SIG-M5 treated with dmso at 0.1 percent for 504 hours (cell line): ENCODE results near the gene ASS1.

Source experiments
- DNase-seq: peaks from one replicate; lab custom pipeline; 2025; ENCODE audit not compliant: unreplicated experiment; lab: John Stamatoyannopoulos, UW

The ASS1 gene

DNA sequence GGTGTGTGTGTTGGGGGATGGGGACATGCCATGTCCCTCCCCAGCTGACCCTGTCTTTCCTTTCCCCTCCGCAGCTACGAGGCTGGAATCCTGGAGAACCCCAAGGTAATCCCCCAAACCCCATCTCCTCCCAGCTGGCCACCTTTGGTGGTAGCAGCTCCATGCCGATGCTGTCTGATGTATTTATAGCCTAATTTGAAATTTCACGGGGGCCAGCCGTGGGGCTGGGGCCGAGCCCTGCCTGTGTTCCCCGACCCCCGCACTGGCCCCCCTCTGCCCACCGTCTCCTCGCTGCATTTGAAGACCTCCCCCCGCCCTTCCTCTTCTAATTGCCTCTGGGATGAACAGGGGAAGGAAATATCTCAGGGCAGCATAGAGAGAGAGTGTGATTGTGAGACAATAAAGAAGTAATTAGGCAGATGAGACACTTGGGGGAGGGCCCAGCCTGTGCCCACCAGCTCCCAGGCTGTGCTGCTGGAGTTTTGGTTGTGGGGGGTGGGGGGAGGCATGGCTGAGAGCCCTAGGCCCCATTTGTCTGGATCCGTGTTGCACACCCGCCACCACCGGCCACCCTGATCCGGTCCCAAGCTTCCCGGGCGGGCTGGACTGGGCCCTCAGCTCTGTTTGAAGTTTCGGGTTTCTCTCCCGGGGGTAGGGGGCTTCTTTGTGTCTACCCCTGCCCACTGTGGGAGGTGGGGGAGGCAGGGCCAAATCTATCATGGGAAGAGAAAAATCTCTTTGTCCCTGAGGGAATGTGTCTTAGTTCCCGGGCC lies 26.8 kb downstream of the ASS1 start:
- no peak for DNase-seq

DNA sequence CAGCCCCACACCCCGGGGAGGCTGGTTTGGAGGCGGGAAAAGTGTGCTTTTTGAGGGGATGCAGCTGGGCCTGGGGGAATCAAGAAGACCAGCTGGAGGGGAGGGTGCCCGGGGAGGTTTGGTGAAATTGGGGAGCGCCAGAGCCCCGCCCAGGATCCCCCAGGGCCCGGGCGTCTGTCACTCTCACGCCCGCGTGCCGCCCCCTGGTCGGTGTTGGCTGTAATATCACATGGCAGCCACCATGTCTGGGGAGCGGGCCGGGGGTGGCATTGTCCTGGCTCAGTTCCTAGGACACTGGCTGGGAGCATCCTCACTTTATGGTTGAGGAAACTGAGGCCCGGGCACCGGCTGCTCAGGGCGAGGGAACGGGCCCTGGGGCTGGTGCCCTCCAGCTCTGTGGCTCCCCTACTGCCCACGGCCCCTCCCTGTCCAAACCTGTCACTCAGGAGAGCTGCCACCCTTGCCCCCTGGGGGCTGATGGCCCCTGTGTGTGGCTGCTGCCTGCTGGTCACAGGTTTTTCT lies 27.5 kb downstream of the ASS1 start:
- no peak for DNase-seq

DNA sequence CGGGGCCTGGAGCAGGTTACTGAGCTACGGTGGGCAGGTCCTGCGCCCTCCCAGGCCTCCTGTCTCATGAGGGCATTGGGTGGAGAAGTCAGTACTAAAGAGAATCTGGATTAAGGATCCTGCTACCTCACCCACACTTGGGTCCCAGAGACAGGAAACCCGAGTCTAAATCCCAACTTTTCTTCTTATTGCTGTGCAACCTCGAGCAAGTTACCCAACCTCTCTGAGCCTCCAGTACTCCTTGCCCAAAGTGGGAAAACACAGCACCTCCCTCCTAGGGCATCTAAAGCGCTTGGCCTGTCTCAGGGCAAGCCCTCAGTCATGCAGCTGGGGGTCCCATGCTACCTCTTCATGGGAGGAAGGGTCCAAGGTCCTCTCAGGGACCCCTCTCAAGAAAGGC lies 28.2 kb downstream of the ASS1 start:
- DNase-seq = no peak

DNA sequence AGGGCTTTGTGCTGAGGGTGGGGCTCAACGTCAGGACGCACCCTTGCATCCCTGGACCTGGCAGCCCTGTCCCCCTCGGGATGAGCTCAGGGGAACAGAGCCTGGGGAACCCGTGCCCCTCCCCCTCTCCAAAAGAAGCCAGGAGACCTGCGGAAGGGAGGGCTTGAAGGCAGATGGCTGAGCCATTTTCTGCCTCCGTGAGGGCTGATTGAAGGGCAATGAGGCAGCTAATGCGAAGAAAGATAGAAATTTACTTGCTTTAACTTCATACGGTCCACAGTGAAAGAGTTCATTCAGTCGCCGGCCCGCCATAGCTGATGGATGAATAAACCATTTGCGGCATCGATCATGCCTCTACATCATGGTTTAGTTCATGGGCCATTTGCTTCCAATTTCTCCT lies 28.8 kb downstream of the ASS1 start:
- DNase-seq = no peak

DNA sequence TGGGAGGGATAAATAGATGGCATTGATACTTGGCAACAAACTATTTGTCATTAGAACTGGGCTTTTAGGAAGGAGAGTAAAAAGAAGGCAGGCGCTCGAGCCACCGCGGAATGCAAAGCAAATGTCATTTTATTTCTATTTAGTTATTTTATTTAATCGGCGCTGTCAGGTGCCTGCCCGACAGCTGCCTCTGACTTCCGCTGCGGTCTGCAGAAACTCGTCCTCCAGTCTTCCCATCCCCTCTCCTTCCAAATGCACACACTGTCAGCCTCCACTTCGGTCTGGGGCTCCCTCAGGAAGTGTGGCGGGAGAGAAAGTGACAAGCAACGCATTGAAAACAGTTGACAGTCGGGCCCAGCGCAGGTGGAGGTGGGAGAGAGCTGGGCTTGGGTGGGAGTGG lies 29.3 kb downstream of the ASS1 start:
- no peak for DNase-seq

DNA sequence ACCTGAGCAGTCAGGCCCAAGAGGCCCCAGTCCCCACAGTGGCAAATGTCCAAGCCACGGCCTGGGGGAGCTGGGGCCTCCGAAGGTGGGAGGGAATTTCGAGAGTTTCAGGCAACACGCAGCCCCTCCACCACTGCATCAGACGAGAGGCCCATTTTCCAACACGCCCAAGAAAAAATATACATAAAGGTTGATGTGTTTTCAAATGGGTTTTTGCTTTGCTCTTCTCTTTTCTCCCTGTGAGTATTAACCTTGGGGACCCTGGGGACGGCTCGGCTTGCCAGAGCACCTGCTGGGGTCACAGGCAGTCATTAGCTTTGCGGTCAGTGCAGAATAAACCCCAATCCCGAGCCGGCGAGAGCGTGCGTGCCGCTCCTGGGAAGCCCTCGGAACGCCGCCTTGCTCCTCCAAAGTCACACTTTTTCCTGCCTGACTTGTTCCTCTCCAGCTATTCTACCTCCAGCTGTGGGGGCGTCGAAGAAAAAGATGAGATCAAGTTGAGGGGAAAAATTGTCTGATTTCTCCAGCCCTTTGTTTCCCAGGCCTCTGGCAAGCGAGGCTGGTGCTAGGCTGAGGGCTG lies 31.5 kb downstream of the ASS1 start:
- DNase-seq = no peak

DNA sequence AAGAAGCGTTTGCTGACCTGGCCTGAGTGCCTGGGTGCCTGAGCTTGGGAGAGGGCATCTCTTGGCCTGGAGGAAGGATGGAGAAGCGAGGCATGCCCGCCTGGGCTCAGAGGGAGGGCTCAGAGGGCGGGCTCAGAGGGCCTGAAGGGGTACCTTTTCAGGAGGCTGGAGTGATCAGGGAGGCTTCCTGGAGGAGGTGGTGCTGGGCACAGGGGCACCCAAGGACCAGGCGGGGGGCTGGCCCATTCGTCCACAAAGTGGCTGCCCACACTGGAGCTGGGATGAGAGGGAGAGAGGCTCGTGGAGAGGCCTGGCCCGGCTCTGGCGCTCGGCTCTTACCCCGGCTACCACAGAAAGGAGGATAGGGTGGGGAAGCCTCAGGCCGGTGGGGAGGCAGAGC lies 32.8 kb downstream of the ASS1 start:
- no peak for DNase-seq

DNA sequence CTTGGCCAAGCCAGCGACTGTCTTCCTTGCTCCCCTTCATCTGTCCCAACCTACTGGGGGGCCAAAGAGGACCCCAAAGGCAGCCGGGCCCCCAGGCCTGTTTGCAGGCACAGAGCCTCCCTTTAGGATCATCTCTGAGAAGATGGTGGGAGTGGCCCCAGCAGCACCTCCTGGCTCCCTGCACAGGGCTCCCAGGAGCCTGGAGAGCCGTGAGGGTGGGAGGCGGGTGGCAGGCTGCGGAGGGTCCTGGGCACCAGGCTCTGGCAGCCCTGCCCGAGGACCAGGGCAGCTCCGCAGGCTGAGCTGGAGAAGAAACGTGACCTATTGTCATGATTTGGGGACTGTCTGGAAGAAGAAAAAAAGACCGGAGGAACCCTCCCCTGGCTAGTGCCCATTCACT lies 33.4 kb downstream of the ASS1 start:
- DNase-seq = no peak

DNA sequence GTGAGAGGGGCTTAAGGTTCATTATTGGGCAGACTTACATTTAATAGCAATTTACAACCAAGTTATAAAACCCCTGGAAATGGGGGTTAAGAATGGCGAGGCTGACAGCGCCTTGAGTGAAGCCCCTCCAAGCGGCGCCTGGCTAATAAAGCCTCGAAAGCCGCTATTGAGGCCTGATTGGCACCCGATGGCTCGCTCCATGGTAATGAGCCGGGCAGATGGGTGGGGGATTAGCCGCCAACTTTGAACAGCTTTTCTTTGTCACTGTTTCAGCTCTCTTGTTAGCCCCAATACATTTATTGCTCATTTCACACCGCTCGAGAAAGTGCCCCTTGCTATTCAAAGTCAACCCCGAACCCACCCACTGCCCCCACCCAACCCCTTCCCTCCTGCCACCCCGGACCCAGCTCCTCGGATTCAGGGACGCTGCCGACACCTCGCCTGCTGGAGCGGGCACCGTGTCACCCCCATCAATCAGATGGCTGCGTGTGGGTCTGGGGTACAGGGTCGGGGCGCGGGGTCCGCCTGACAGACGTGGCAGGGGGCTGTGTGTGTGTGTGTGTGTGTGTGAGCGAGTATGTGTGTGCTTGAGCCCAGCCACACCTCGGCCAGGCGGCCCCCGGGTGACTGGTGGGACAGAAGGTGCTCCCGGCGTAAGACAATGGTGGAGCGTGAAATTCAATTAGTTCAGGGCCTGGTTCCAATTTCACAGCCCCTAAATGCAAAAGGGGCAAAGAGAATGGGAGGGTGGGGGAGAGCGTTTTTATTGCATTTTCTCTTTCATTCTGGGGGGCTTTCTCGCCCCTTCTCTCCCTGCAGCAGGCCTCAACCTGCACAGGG lies 34.2 kb downstream of the ASS1 start:
- no peak for DNase-seq

DNA sequence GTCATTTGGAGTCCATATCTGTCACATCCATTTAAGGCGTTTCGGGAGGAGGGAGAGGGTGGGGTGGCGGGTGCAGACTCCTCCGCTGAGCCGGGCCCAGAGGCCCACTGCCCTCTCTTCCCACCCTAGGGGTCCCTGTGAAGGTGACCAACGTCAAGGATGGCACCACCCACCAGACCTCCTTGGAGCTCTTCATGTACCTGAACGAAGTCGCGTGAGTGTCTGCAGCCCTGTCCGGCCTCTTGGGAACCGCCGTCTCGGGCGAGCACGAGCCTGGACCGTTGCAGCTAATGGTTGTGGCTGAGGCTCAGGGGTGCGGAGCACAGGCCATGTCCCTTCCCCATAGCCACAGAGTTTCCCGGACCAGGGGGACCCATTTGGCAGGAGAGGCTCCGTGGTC lies 34.8 kb downstream of the ASS1 start:
- no peak for DNase-seq

DNA sequence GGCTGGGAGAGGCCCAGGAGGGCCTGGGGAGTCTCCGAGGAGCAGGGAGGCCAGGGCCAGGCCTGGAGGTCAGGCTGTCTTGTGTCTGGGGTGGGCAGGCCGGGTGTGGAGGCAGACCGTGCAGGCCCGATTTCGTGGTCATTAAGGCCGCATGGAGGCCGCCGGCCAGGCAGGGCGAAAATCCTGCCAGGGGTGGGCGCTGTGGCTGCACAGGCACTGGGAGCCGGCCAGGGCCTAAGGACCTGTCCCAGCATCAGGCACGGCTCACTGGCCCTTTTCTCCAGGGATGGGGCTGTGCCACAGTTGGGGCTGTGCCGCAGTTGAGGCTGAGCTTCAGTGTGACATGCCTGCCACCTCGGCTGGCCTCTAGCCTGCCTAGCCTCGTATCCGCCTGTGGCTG lies 35.9 kb downstream of the ASS1 start:
- no peak for DNase-seq

DNA sequence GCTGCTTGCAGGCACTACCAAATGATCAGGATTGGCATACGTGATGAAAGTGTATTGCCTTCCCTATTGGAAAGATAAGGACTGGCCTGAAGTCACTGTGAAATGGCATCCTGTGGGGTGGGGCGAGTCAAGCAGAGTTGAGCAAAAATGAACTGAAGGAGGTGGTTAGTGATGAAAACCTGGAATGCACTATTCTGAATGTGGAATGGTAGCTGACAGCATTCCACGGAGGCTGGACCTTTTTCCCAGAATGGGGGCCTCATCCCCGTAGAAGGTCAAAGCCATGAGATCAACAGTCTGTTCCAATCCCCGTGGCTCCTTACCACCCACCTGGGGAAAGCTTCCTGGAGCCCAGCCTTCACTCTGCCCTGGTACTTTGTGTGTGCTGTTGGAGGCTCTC lies 37.7 kb downstream of the ASS1 start:
- no peak for DNase-seq

DNA sequence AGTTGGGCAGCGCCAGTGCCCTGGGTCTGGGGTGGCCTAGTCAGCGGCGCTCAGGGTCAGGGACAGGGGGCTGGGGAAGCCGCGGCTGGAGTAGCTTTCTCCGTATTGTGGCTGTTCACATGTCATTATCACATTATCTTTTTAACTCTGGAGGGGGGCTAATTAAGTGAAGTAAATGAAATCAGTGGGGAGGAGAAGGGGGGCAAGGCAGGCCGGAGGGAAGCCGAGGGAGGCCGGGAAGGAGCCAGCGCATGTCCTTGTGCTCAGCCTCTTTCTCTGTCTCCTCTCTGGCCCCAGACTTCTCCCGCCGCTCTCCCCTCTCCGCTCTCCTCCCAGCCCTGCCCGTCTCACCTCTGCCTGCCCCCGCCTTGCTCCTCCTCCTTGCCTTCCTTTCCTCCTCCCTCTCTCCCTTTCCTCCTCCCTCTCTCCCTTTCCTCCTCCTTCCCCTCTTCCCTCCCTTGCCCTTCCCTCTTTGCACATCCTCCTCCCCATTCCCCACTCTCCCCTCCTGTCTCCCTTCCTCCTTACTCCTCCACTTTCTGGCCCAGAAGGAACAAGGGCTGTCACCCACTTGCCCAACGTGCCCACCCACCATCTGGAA lies 38.7 kb downstream of the ASS1 start:
- DNase-seq = no peak

DNA sequence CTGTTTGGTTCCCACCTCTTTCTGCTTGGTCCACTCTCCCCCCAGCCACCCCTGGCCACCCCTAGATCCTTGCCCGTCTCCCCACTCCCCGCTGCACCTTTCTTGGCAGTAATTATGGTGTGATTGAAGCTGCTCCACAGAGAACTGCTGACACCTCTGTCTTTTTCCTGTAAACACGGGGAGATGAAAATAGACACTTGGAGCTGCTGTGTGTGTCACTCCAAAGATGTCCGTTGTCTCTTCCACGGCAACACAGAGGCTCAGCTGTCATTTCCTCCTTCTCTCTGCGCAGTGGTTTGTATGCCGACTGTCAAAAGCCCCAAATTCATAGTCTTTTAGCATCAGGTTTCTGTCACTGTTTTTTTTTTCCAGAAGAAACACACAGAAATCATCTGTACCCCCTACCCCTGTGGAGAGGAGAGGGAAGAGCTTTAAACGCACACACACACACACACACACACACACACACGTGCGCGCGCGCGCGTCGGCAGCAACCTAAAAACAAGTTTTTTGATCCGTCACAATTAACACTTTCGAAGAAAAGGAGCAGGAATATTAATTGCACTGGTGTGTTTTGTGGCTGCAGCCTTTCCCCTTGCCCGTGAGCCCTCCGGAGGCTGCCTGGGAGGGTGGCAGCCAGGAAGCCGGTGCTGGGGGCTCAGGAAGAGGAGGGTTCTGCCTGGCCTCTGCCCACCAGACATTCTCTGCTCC lies 39.8 kb downstream of the ASS1 start:
- DNase-seq = no peak

DNA sequence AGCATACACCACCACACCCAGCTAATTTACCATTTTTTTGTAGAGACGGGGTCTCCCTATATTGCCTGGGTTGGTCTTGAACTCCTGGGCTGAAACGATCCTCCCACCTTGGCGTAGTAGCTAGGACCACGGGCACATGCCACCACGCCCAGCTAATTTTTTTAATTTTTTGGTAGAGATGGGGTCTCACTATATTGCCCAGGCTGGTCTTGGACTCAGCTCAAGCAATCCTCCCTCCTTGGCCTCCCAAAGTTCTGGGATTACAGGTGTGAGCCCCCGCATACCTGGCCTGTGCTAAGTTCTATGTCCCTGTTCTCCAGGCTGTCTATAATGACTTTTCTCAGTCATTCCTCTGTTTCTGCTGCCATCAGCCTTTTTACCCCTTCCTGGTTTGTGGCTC lies 41.3 kb downstream of the ASS1 start:
- DNase-seq = no peak

DNA sequence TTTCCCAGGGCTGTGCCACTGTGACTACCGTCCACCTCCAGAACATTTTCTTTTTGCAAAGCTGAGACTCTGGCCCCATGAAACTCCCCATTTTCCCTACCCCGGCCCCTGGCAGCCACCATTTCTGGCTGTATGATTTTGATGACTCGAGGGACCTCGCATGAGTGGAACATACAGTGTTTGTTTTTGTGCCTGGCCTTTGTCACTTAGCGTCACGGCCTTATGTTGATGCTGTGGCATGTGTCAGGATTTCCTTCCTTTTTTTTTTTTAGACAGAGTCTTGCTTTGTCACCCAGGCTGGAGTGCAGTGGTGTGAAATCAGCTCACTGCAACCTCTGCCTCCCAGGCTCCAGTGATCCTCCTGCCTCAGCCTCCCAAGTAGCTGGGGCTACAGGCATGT lies 42.7 kb downstream of the ASS1 start:
- DNase-seq = no peak

DNA sequence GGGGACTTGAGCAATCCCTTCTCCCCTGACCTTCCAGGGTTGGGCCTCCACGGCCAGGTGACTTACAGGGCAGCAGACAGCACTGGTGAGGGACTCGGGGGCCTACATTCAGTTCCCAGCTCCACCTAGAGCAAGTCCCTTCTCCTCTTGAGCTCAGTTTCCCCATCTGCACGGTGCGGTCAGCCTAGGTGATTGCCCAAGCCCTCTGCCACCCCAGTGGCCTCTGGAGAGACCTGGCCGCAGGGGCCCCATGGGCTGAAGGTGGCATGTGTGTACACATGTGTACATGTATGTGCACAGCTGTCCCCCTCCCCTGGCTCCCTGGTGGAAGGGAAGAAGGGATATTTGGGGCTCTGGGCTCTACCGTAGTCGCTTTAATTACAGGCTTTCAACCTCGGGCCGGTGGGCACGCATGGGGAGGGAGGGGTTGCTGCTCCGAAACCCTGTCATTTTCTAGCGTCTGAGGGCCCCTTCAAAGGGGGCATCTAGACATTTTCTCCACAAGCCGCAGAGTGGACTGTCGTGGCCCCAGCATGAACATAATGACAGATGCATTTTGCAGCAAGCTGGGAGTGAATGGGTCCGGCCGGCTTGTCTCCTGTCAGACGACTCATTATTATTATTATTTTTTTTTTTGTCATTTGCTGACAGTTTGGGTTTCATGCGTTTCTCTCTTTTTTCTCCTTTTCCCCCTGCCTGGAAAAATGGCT lies 44.0 kb downstream of the ASS1 start:
- no peak for DNase-seq

DNA sequence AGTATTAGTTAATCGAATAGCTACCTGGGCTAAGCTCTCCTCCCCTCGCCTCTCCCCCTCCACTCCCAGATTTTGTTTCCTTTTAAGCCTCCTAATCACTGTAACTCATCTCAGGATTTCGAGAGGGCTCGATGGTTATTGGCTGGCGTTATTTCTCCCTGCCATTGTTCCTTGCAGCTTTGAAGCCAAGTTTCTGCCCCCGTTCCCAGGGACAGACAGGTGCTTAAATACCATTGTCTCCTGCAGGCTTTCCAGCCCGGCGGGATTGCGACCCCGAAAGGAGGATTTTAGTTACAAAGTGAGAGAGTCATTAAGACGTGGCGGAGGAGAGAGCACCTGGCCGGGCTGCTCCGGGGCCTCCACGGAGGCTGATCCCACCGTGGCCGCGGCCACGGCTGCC lies 46.2 kb downstream of the ASS1 start:
- DNase-seq = no peak

DNA sequence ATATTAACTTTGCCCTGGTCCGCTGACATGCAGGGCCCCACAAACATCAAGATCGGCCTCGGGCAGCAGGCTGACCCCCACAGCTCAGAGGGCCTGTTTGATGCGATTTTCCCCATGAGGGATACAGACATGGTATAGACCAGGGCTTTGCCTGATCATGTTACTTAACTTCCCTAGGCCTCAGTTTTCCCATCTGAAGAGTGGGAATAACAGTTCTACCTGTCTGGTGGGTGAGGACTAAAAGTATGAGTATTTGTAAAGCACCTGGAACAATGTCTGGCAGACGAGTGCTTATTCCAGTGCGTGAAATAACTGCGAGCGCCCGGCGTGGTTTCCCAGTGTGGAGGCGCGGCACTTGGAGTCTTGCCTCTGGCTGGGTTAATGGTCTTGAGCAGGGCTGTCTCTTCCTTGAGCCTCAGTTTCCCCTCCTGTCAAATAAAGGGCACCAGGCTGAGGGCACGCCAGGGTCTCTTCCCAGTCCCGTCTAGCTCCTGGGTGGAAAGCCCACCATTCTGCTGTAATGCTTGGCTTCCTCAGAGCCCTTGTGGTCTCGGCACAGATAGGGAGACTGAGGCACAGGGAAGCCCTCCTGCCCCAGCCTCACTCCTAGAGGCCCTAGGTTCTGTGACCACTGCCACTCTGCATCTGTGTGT lies 47.2 kb downstream of the ASS1 start:
- DNase-seq = no peak

DNA sequence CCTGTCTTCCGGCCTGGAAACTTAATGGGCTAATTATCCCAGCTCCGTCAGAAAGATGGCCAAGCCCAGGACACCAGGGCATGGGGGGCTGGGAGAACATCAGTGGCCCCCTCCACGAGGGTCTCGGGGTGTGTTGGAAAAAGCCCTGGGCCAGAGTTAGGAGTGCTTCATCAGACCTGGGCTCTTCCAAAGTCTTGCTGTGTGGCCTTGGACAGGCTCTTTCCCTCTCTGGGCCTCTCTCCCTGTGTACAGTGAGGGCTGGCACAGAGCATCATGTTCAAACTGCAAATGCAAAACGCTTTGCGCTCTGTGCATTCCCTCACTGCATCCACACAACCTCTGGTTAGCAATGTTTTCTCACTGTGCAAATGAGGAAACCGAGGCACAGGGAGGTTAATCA lies 48.3 kb downstream of the ASS1 start:
- DNase-seq = no peak
